GM12872 (cell line): ENCODE data around the gene PTPRG.

Experiments
- CTCF ChIP-seq: IDR thresholded peaks from 3 replicates; pipeline ENCODE4 v1.5.1; 2011; ENCODE audit warnings: low read depth, mild to moderate bottlenecking, low read length, moderate library complexity; ENCODE audit not compliant: insufficient read depth

The PTPRG gene

GRCh38 chr3:61901496-61901895 lies 340.1 kb downstream of the PTPRG start:
- no peak for TF ChIP-seq CTCF

GRCh38 chr3:61901986-61902385 lies 340.6 kb downstream of the PTPRG start:
- no peak for TF ChIP-seq CTCF

GRCh38 chr3:61903074-61903473 lies 341.7 kb downstream of the PTPRG start:
- no peak for TF ChIP-seq CTCF

- TF ChIP-seq CTCF: no peak
These were observed 342.7 kb downstream of the PTPRG start for GRCh38 chr3:61903931-61904657.

- TF ChIP-seq CTCF: no peak
These were observed 345.9 kb downstream of the PTPRG start for GRCh38 chr3:61907210-61907795.

- TF ChIP-seq CTCF: no peak
These were observed 347.0 kb downstream of the PTPRG start for GRCh38 chr3:61908382-61908781.

GRCh38 chr3:61910732-61911131 lies 349.4 kb downstream of the PTPRG start:
- TF ChIP-seq CTCF: no peak
